Stomach smooth muscle (tissue), 2 donors: ENCODE measurements around the gene SUGP2.

Source experiments
- H3K27ac ChIP-seq: one replicate; pipeline ENCODE4 v1.7.0; 2013; ENCODE audit warnings: mild to moderate bottlenecking, low read length, inconsistent platforms
- H3K27me3 ChIP-seq, 2 donors: one replicate each; pipeline ENCODE4 v1.7.0; 2013; ENCODE audit warnings: low read length in 2 of 2; ENCODE audit not compliant: insufficient read depth in 2 of 2, control insufficient read depth in 1 of 2
- H3K36me3 ChIP-seq, 2 donors: one replicate each; pipeline ENCODE4 v1.7.0; 2013; ENCODE audit warnings: low read length in 2 of 2; ENCODE audit not compliant: control insufficient read depth in 2 of 2, insufficient read depth in 2 of 2
- H3K4me1 ChIP-seq: one replicate; pipeline ENCODE4 v1.7.0; 2013; ENCODE audit warnings: low read length; ENCODE audit not compliant: control insufficient read depth, insufficient read depth
- H3K4me3 ChIP-seq, 2 donors: one replicate each; pipeline ENCODE4 v1.7.0; 2013; ENCODE audit warnings: low read length in 2 of 2
- H3K9ac ChIP-seq, 2 donors: one replicate each; pipeline ENCODE4 v1.7.0; 2013; ENCODE audit warnings: low read length in 2 of 2, mild to moderate bottlenecking in 1 of 2
- H3K9me3 ChIP-seq, 2 donors: one replicate each; pipeline ENCODE4 v1.7.0; 2013; ENCODE audit warnings: low read length in 2 of 2; ENCODE audit not compliant: control insufficient read depth in 2 of 2
- donor health status: healthy.
- donor health status: Pancreatic carcinoma.

The SUGP2 gene

DNA sequence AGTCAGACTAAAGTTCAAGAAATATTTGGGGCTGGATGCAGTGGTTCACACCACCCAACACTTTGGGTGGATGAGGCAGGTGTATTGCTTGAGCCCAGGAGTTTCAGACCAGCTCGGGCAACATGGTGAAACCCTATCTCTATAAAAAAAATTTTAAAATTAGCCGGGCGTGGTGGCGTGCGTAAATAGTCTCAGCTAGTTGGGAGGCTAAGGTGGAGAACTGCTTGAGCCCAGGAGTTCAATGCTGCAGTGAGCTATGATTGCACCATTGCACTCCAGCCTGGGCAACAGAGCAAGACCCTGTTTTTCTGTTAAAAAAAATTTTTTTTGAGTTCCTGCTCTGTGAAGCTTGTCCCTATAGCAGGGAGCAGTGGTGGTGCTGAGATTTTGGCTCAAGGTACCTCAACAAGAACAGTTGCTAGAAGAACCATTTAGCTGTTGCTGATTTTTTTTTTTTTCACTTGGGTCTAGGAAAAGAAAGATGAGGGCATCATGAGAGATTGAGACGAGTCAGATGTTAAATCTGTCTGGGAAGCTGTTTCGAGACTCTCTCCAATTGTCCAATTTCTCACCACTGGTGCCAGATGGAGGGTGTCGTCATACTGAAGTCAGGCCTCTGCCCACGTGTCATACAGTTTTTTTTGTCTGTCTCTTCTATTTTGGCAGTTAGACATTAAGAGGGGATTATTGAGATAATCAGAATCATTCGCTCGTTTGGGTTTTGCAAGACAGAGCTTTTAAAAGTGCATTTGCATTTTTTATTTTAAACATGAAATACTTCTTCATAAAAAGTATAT is 34.2 kb upstream of the SUGP2 start:
- Histone ChIP-seq H3K9ac (no peak overlapping the region), H3K27ac (no peak overlapping the region), H3K36me3 (peaks cover 0 to 2% of the 10 kb centered on the region in 2 donors)

DNA sequence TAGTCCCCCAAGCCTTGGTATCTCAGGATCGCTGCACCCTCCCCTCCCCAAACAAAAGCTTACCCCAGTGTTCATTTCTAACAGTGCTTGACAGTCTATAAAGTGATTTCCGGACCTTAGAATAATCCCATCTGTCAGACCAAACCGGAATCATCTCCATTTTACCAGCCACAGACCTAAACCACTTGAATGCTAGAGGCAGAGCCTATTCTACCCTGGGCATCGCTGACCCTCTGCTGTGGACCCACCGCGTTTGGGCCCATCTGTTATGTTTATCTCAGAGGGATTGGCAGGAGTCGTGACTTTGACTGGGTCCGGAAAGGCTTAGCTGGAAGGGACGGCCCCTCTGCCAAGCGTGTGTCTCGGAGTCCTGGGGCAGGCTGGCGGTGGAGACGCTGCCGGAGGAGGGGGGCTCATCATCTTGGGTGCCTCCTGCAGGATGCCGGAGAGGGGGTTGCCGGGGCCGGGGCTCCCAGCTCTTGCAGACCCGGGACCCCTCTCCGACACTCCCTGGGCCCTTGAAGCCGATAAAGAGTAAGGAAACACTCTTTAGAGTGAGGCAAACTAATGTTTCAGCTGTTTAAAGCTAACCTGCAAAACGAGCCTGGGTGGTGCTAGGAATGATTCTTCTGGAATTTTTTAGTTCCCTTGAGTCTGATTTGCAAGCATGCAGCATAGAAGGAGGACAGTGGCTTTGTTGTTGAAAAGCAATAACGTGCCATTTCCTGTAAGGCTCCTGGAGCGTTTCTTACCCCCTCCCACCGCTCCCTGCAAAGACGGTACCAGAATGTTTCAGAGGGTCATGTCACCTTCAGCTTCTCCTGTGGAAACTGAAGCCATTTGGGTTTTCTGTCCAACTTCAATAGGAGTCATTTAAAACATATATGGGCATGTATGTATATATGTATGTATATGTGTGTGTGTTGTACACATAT is 31.8 kb upstream of the SUGP2 start:
- peak overlapping the region; percentile 78 to 88 for H3K9ac ChIP-seq
- no peaks in the 10 kb centered on the region for H3K27me3 ChIP-seq
- no peaks in the 10 kb centered on the region for H3K9me3 ChIP-seq
- H3K4me3 ChIP-seq = peak overlapping the region; percentile 84 to 89
- no peaks in the 10 kb centered on the region for H3K36me3 ChIP-seq
- no peak overlapping the region for H3K27ac ChIP-seq
- H3K4me1 ChIP-seq = peaks cover 22% of the 10 kb centered on the region

More for the DNA sequence above, 34.2 kb upstream of the SUGP2 start:
- Histone ChIP-seq H3K4me3 (no peak overlapping the region), H3K9me3 (no peaks in the 10 kb centered on the region), H3K27me3 (no peaks in the 10 kb centered on the region), H3K4me1 (peaks cover 22% of the 10 kb centered on the region)

DNA sequence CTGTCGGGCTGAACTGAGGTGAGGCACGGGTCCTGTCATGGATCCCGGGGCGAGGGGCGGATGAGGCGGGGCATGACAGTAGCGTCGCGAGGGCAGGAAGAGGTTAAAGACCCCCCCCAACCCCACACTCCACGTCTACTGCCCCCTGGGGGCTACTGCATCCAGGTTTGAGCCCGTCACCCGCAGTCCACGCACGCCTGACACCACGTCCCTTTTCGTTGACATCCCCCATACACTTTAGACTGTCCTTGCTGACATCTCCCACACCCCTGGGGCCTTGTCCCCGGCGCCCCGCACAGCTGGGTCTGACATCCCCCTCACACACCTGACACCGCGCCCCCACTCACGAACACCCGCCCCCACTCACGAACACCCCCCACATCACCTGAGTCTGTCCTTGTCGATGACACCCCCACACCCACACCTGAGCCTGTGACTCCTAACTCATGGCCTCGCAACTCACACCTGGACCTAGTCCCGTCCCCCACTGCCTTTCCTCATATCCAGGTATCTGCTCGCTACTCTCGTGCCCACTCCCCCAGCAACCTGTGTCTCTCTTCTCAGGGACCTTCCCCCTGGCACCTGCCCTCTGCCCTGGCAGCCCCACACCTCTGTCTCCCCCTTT is 30.9 kb upstream of the SUGP2 start:
- peak overlapping the region; percentile 78 to 88 for H3K9ac ChIP-seq
- H3K27ac ChIP-seq = no peak overlapping the region
- peaks cover 22% of the 10 kb centered on the region for H3K4me1 ChIP-seq
- H3K4me3 ChIP-seq = peak overlapping the region; percentile 84 to 89
- H3K27me3 ChIP-seq = no peaks in the 10 kb centered on the region
- no peaks in the 10 kb centered on the region for H3K9me3 ChIP-seq
- H3K36me3 ChIP-seq = peaks cover 0 to 3% of the 10 kb centered on the region in 2 donors

- peaks cover 0 to 3% of the 10 kb centered on the region in 2 donors for H3K36me3 ChIP-seq
- peaks cover 20% of the 10 kb centered on the region for H3K4me1 ChIP-seq
- H3K9ac ChIP-seq = peak within 1 kb of the TSS; percentile 78 to 88
- H3K27ac ChIP-seq = peak within 1 kb of the TSS; percentile 80
- H3K4me3 ChIP-seq = peak within 1 kb of the TSS; percentile 84 to 89
- H3K27me3 ChIP-seq = no peaks in the 10 kb centered on the region
- no peaks in the 10 kb centered on the region for H3K9me3 ChIP-seq
Observed at GRCh38 chr19:19063183-19064097, 30.1 kb upstream of the SUGP2 start, which contains the start of gene SLC25A42. TSS of gene SLC25A42 (plus strand) at chr19:19063994. CDS start at chr19:19096125, 32,131 bp downstream.

DNA sequence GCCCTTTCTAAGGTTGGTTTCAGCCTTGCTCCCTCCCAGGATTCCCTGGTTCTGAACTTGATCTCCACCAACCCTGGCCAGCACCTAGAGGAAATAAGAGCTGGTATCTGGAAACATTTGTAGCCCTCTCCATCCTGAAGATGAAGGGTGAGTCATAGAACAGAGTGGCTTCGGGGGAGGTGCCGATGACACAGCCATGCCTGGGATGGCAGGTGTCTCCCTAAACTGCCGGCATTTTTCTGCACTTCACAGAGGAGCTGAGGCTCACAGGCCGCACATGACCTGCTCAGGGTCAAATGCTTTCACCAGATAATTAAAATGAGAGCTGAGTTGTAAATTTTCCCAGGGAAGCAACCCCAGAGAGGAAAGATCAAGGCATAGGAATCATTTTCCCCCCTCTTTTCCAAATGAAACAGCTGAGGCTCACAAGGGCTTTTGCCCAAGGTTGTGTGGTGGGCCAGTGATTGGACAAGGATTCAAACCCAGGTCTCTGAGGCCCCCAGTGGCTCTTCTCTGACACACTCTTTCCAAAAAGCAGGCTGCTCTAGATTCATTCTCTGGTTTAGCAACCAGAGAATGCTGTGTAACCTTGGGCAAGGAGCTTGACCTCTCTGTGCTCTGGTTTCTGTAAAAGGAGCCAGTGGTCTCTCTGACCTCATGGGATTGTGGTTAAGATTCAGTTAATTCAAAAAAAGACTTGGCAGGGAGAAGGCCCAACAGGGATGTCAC is 29.3 kb upstream of the SUGP2 start:
- Histone ChIP-seq H3K27me3 (no peaks in the 10 kb centered on the region), H3K27ac (peak overlapping the region; percentile 80), H3K4me3 (peak overlapping the region; percentile 74 to 89)

DNA sequence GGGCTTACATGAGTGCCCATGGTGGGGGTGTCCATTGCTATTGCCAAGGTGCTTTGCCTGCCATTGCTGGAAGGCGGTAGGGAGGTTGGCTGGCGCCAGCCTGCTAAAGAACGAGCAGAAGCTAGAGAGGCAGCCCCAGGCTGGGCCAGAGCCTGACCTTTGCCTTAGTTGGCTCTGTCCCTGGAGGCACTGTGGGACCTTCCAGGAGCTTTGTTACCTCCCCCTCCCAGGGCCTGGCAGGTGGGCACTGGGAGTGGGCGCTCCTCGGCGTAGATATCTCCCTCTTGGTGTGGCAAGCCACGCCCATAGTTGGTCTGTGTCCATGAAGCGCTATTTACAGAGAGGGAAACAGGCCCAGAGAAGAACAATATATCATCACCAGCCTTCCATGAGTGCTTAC is 28.2 kb upstream of the SUGP2 start:
- Histone ChIP-seq H3K4me3 (no peak overlapping the region), H3K27ac (no peak overlapping the region), H3K27me3 (no peaks in the 10 kb centered on the region), H3K9ac (no peak overlapping the region), H3K36me3 (peaks cover 0 to 11% of the 10 kb centered on the region in 2 donors), H3K4me1 (peaks cover 20% of the 10 kb centered on the region), H3K9me3 (no peaks in the 10 kb centered on the region)

More for the DNA sequence above, 29.3 kb upstream of the SUGP2 start:
- Histone ChIP-seq H3K4me1 (peaks cover 20% of the 10 kb centered on the region), H3K9ac (peak overlapping the region; percentile 58 to 82), H3K36me3 (peaks cover 0 to 3% of the 10 kb centered on the region in 2 donors), H3K9me3 (no peaks in the 10 kb centered on the region)

GRCh38 chr19:19059837-19060611 is 26.7 kb upstream of the SUGP2 start:
- Histone ChIP-seq H3K27ac (no peak overlapping the region), H3K9me3 (no peaks in the 10 kb centered on the region), H3K36me3 (peaks cover 3 to 13% of the 10 kb centered on the region in 2 donors), H3K9ac (no peak overlapping the region), H3K4me1 (peaks cover 16% of the 10 kb centered on the region), H3K27me3 (no peaks in the 10 kb centered on the region), H3K4me3 (no peak overlapping the region)

GRCh38 chr19:19059018-19059836 is 25.9 kb upstream of the SUGP2 start:
- peaks cover 11 to 21% of the 10 kb centered on the region in 2 donors for H3K36me3 ChIP-seq
- H3K4me1 ChIP-seq = peaks cover 8% of the 10 kb centered on the region
- H3K27me3 ChIP-seq = no peaks in the 10 kb centered on the region
- H3K9ac ChIP-seq = no peak overlapping the region
- no peaks in the 10 kb centered on the region for H3K9me3 ChIP-seq
- H3K4me3 ChIP-seq = no peak overlapping the region
- no peak overlapping the region for H3K27ac ChIP-seq
